K562 (cell line): ENCODE data around the gene CREB3L1. TPM values are rescaled to one million over a fixed set of nuclear protein-coding genes. Genes with fewer than 3 reads are reported as not detected.

Experiments used
- ATAC-seq: fragments of 200-7000 bp; cut with Tn5 transposase; 3 replicates; pipeline ENCODE4 v1.9.1; 2020; ENCODE audit warnings: moderate library complexity
- BruUV-seq: library from RNA; stranded (reverse); fragments of 400-500 nt; replicated peaks from 2 replicates; lab custom pipeline; 2021; lab: Mats Ljungman, UMichigan
- CTCF ChIA-PET: fragments of 300-600 bp; formaldehyde crosslinking; extraction: SDS; loops from one replicate; lab custom pipeline; 2021; ENCODE audit warnings: low intra/inter-chr PET ratio; lab: Yijun Ruan, JAX
- POLR2A ChIA-PET: fragments of 300-600, 350-650 bp; sonication (Branson Sonifier 250); formaldehyde crosslinking; extraction: SDS; loops from one replicate; lab custom pipeline; 2021; ENCODE audit warnings: antibody characterized with exemption, inconsistent platforms; lab: Yijun Ruan, JAX
- DNase-seq, 4 experiments: peaks; one replicate each; pipeline versions ENCODE4 v3.0.0 to v3.0.0-alpha.2; 2011 to 2018; ENCODE audit warnings: low spot score in 3 of 4, mixed read lengths in 3 of 4; ENCODE audit errors: extremely low read depth in 1 of 4
- FAIRE-seq: peaks from 2 replicates; lab custom pipeline; 2011; peaks lifted over from hg19 to GRCh38; lab: Jason Lieb, UNC
- H2AFZ ChIP-seq: 2 replicates; pipeline ENCODE4 v1.6.0; 2011; ENCODE audit warnings: low read depth, low read length, control low read depth, inconsistent platforms
- H3K27ac ChIP-seq: fragments of 200-600 bp; 3 replicates; pipeline ENCODE4 v1.8.0; 2011; ENCODE audit warnings: low read depth, mild to moderate bottlenecking, control low read depth, inconsistent platforms, low read length, moderate library complexity, mixed read lengths; ENCODE audit errors: extremely low read depth
- H3K27me3 ChIP-seq, 2 experiments: fragments of 300-600 bp in 1 of 2; 2 replicates in 1 of 2; 3 replicates in 1 of 2; pipeline versions ENCODE4 v1.6.0 to v1.8.0; 2011; ENCODE audit warnings: inconsistent platforms in 2 of 2, low read length in 2 of 2, mild to moderate bottlenecking in 1 of 2, mixed read lengths in 1 of 2, moderate library complexity in 1 of 2; ENCODE audit not compliant: control insufficient read depth in 2 of 2, insufficient read depth in 2 of 2
- H3K36me3 ChIP-seq: fragments of 300-600 bp; 3 replicates; pipeline ENCODE4 v1.8.0; 2011; ENCODE audit warnings: mild to moderate bottlenecking, low read length, inconsistent platforms; ENCODE audit not compliant: control insufficient read depth, insufficient read depth
- H3K4me1 ChIP-seq, 2 experiments: fragments of 200-600 bp in 1 of 2; replicated peaks in 1 of 2; 2 replicates in 1 of 2; 3 replicates in 1 of 2; pipeline versions ENCODE4 v1.5.1 to v1.8.0; 2011; ENCODE audit warnings: inconsistent platforms in 2 of 2, low read length in 2 of 2, mild to moderate bottlenecking in 1 of 2, mixed read lengths in 1 of 2, moderate library complexity in 1 of 2; ENCODE audit not compliant: control insufficient read depth in 2 of 2, insufficient read depth in 2 of 2
- H3K4me2 ChIP-seq: 2 replicates; pipeline ENCODE4 v1.6.1; 2011; ENCODE audit warnings: low read length, control low read depth, inconsistent platforms, mixed read lengths; ENCODE audit not compliant: insufficient read depth
- H3K4me3 ChIP-seq: fragments of 200-600 bp; sonication (generic), shearing (Covaris generic); 2 replicates; pipeline ENCODE4 v1.5.1; 2016; ENCODE audit warnings: control low read depth, inconsistent platforms
- H3K79me2 ChIP-seq: fragments of 200-600 bp; 3 replicates; pipeline ENCODE4 v1.8.0; 2011; ENCODE audit warnings: low read length, inconsistent platforms; ENCODE audit not compliant: control insufficient read depth, insufficient read depth
- H3K9ac ChIP-seq, 2 experiments: 2 replicates each; pipeline versions ENCODE4 v1.6.0 to v1.6.1; 2011; ENCODE audit warnings: low read depth in 2 of 2, low read length in 2 of 2, control low read depth in 1 of 2, inconsistent platforms in 1 of 2, mild to moderate bottlenecking in 1 of 2, mixed read lengths in 1 of 2; ENCODE audit not compliant: insufficient read depth in 1 of 2
- H3K9me1 ChIP-seq: one replicate; pipeline ENCODE4 v1.6.0; 2011; ENCODE audit warnings: inconsistent platforms, mild to moderate bottlenecking, low read length, moderate library complexity; ENCODE audit not compliant: control insufficient read depth, insufficient read depth
- H3K9me3 ChIP-seq: replicated peaks from 2 replicates; pipeline ENCODE4 v1.5.1; 2011; ENCODE audit warnings: low read depth, low read length, inconsistent platforms; ENCODE audit not compliant: control insufficient read depth, insufficient read depth
- H4K20me1 ChIP-seq: replicated peaks from 2 replicates; pipeline ENCODE4 v1.6.1; 2011; ENCODE audit warnings: low read length, inconsistent platforms, mixed read lengths; ENCODE audit not compliant: control insufficient read depth, insufficient read depth
- CBFA2T3 ChIP-seq: fragments of 450-650 bp; IDR thresholded peaks from 2 replicates; pipeline ENCODE4 v1.6.1; 2017
- CBX3 ChIP-seq, 2 experiments: IDR thresholded peaks; 1 replicate in 1 of 2; 2 replicates in 1 of 2; pipeline ENCODE4 v1.6.1; 2012; ENCODE audit warnings: inconsistent platforms in 2 of 2, low read length in 2 of 2, borderline replicate concordance in 1 of 2, control low read depth in 1 of 2
- DPF2 ChIP-seq: fragments of 450-650 bp; IDR thresholded peaks from 2 replicates; pipeline ENCODE4 v1.6.1; 2016
- GATAD2B ChIP-seq: fragments of 450-650 bp; IDR thresholded peaks from 2 replicates; pipeline ENCODE4 v1.6.1; 2017; ENCODE audit warnings: mild to moderate bottlenecking, borderline replicate concordance
- MBD1 ChIP-seq: fragments of 250-450 bp; sonication (Bioruptor Pico); IDR thresholded peaks from 2 replicates; pipeline ENCODE4 v1.8.0; 2022; ENCODE audit warnings: inconsistent platforms
- POLR2AphosphoS5 ChIP-seq: IDR thresholded peaks from 2 replicates; pipeline ENCODE4 v1.6.1; 2011; ENCODE audit warnings: mild to moderate bottlenecking, low read depth, low read length, moderate library complexity; ENCODE audit not compliant: control insufficient read depth, insufficient read depth
- RBM25 ChIP-seq: fragments of 200-400 bp; formaldehyde crosslinking; IDR thresholded peaks from 2 replicates; pipeline ENCODE4 v1.6.1; 2018; ENCODE audit warnings: low read length, low read depth, moderate library complexity; ENCODE audit not compliant: severe bottlenecking
- TEAD2 ChIP-seq: fragments of 450-650 bp; IDR thresholded peaks from 2 replicates; pipeline ENCODE4 v1.6.1; 2016; ENCODE audit warnings: missing genetic modification characterization, control low read depth, missing compliant biosample characterization
- TRIM24 ChIP-seq, 2 experiments: fragments of 450-650 bp; IDR thresholded peaks; 2 replicates each; pipeline ENCODE4 v1.6.1; 2016
- ZNF384 ChIP-seq: IDR thresholded peaks from 2 replicates; pipeline ENCODE4 v1.6.1; 2012; ENCODE audit warnings: low read depth, low read length, improper control_type of control experiment
- WGBS: fragments of 100-300 bp; shearing (Covaris generic); methylation state at CpG from one replicate; pipeline ENCODE4 v1.1.6; 2016; ENCODE audit warnings: low coverage, mixed read lengths; ENCODE audit not compliant: insufficient coverage; ENCODE audit errors: missing lambda C conversion rate; 5-methylcytosine and 5-hydroxymethylcytosine counted together
- in situ Hi-C: fragments of 300-500 bp; cut with MboI; formaldehyde crosslinking; loops from 4 replicates; pipeline ENCODE4 v1.15.0; 2018; ENCODE audit warnings: inconsistent platforms, mixed read lengths
- intact Hi-C: fragments of 100-400 bp; cut with micrococcal nuclease; formaldehyde crosslinking; loops from 2 replicates; pipeline ENCODE4 v1.14.2; 2022
- polyA plus RNA-seq, 8 experiments: library from polyadenylated mRNA; depleted of rRNA in 4 of 8; stranded (reverse) in 5 of 8; unstranded in 3 of 8; fragments of >200 nt; fragmentation: Nextera tagmentation in 2 of 8; fragmentation: Illumina TruSeq in 1 of 8; extraction: Ambion mirVana in 2 of 8; extraction: Trizol in 1 of 8; gene quantifications; 2 replicates each; pipeline versions ENCODE4 v1.2.1 to v1.2.3, GENCODE V29; 2011 to 2014; ENCODE audit warnings: inconsistent platforms in 1 of 8, missing spikeins in 1 of 8
- total RNA-seq, 7 experiments: library from RNA; depleted of rRNA in 6 of 7; stranded (reverse); fragments of >200 nt in 6 of 7; fragmentation: Illumina TruSeq in 2 of 7; extraction: Trizol in 2 of 7; gene quantifications; 2 replicates each; pipeline versions ENCODE4 v1.2.1 to v1.2.3, GENCODE V29; 2011 to 2021; ENCODE audit warnings: low replicate concordance in 1 of 7
- TF ChIP-seq, protein P1 (sequence below): fragments of 450-650 bp; IDR thresholded peaks from 2 replicates; pipeline ENCODE4 v1.6.1; 2018; ENCODE audit not compliant: partially characterized antibody
- TF ChIP-seq, protein P2 (sequence below): IDR thresholded peaks from 2 replicates; pipeline ENCODE4 v1.6.1; 2016; ENCODE audit warnings: missing genetic modification characterization, missing compliant biosample characterization

The CREB3L1 gene
- total and polyA plus RNA-seq, 9 of the 15 experiments (the other 6 are each of a cell fraction or from before 2014, with no cell fraction given): 1.2 to 27.6 (median 3.7) TPM

DNA sequence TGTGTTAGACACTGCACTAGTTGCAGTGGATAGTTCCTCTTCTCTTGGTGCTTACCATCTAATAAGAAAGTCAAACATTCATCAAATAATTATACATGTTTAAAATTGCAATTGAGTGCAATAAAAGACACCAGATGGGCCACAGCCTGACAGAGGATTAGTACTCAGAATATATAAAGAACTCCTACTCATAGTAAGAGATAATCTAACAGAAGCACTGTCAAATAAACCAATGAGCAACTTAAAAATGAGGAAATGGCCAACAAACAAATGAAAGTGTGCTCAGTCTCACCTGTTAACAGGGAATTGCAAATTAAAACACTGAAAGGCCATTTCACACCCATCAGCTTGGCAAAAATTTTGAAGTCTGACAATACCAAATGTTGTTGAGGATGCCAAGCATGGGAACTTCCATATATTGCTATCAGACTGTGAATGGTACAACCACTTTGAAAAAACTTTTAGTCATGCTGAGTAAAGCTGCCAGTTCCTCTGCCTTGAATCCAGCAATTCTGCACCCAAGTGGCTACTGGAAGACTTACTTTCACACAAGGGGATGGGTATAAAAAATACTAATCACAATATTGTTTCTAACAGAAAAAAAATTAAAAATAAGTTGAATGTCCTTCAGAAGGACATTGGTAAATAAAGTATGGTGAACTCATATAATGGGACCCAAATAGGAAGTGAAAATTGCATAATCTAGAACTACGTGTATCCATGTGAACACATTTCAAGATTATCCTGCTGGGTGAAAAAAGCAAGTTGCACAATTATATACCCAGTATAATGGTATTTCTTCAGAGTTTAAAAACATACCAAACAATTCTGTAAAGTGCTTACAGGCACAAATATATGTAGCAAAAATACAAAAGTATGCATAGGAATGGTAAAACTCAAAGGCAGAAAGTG lies 41.4 kb upstream of the CREB3L1 start:
- Histone ChIP-seq H3K79me2 (peaks cover 13% of the 10 kb centered on the region; the same call in 2 of the 3 replicates), H3K9ac (peak overlapping the region in 1 of 2 experiments; percentile 83; a peak in 2 of 4 replicates), H3K4me1 (peaks cover 29 to 33% of the 10 kb centered on the region in 2 experiments), H3K4me3 (no peak overlapping the region), H3K27ac (peak overlapping the region; percentile 97), H3K9me1 (no peaks in the 10 kb centered on the region), H3K27me3 (no peaks in the 10 kb centered on the region), H3K36me3 (peaks cover 4% of the 10 kb centered on the region; the same call in 1 of the 3 replicates), H4K20me1 (no peaks in the 10 kb centered on the region), H3K4me2 (peak overlapping the region; percentile 81; the same call in 1 of the 2 replicates), H3K9me3 (peaks cover 2% of the 10 kb centered on the region; the same call in 1 of the 2 replicates), H2AFZ (peak overlapping the region; percentile 90)
- DNase-seq: peak in 1 of 4 experiments; percentile 34
- intact Hi-C loops (loop anchor here (2.0 to 5.0 kb wide), 2 partner anchors 25 to 244 kb away; no protein-coding TSS in a partner anchor), in situ Hi-C loops (no loop called here)
- 76% methylated on average over 1 of the region's 1 CpG for WGBS
- CTCF ChIA-PET: no interaction called here
- peak; percentile 67 for FAIRE-seq
- POLR2A ChIA-PET: interaction anchor here (1.0 to 2.4 kb wide), 3 partner anchors 11 to 253 kb away, joined by 3 to 7 read pairs (median 3); no protein-coding TSS in a partner anchor
- ATAC-seq: no peak
- BruUV-seq: no TSS peak
- TF ChIP-seq ZNF384 (0 out of 2 replicates have a peak, but pooled peaks have one; percentile 23), CBX3 (IDR thresholded peaks at IDR 0.05; ENCODE audit: borderline replicate concordance in 1 of 2, low read length in 2 of 2) (peak in 1 of 2 experiments; percentile 66; a peak in 1 of 3 replicates), GATAD2B (0 out of 2 replicates have a peak, but pooled peaks have one; percentile 22), TRIM24 (IDR thresholded peaks at IDR 0.05) (0 out of 4 replicates have a peak, but pooled peaks of 1 of the 2 experiments have one; percentile 24), TEAD2 (tag) (no peak), CBFA2T3 (no peak), DPF2 (peak; percentile 13; the same call in 1 of the 2 replicates), POLR2AphosphoS5 (no peak), MBD1 (no peak), RBM25 (peak; percentile 81)
- TF ChIP-seq, protein P1, sequence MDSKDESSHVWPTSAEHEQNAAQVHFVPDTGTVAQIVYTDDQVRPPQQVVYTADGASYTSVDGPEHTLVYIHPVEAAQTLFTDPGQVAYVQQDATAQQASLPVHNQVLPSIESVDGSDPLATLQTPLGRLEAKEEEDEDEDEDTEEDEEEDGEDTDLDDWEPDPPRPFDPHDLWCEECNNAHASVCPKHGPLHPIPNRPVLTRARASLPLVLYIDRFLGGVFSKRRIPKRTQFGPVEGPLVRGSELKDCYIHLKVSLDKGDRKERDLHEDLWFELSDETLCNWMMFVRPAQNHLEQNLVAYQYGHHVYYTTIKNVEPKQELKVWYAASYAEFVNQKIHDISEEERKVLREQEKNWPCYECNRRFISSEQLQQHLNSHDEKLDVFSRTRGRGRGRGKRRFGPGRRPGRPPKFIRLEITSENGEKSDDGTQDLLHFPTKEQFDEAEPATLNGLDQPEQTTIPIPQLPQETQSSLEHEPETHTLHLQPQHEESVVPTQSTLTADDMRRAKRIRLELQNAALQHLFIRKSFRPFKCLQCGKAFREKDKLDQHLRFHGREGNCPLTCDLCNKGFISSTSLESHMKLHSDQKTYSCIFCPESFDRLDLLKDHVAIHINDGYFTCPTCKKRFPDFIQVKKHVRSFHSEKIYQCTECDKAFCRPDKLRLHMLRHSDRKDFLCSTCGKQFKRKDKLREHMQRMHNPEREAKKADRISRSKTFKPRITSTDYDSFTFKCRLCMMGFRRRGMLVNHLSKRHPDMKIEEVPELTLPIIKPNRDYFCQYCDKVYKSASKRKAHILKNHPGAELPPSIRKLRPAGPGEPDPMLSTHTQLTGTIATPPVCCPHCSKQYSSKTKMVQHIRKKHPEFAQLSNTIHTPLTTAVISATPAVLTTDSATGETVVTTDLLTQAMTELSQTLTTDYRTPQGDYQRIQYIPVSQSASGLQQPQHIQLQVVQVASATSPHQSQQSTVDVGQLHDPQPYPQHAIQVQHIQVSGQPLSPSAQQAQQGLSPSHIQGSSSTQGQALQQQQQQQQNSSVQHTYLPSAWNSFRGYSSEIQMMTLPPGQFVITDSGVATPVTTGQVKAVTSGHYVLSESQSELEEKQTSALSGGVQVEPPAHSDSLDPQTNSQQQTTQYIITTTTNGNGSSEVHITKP: peak; percentile 62
- TF ChIP-seq, protein P2, sequence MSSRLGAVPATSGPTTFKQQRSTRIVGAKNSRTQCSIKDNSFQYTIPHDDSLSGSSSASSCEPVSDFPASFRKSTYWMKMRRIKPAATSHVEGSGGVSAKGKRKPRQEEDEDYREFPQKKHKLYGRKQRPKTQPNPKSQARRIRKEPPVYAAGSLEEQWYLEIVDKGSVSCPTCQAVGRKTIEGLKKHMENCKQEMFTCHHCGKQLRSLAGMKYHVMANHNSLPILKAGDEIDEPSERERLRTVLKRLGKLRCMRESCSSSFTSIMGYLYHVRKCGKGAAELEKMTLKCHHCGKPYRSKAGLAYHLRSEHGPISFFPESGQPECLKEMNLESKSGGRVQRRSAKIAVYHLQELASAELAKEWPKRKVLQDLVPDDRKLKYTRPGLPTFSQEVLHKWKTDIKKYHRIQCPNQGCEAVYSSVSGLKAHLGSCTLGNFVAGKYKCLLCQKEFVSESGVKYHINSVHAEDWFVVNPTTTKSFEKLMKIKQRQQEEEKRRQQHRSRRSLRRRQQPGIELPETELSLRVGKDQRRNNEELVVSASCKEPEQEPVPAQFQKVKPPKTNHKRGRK (tag): 0 out of 2 replicates have a peak, but pooled peaks have one; percentile 13
